NK-92 (cell line): ENCODE measurements around the gene BCAS2.

Experiments used
- DNase-seq: peaks from one replicate; lab custom pipeline; 2025; ENCODE audit not compliant: unreplicated experiment; lab: John Stamatoyannopoulos, UW

The BCAS2 gene

GRCh38 chr1:114559356-114559755 is 22.1 kb downstream of the BCAS2 start:
- DNase-seq = no peak

DNA sequence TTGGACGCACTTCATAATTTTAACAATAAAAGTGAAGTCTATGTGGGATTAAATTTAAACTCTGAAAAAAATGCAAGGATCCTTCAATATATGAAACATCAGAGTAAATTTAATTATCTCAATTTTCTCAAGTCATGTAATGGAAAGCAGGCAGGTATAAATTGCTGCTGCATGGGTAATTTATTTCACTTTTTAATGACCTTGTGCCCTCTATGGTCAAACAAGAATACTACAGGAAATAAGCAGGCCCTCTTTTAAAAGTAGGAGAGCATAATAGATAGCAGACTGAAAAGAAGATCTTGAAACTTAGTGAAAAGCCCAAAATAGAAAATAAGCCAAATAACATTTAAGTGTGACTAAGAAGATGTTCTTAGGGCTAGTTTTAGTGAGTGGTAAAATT is 22.9 kb downstream of the BCAS2 start:
- no peak for DNase-seq

DNA sequence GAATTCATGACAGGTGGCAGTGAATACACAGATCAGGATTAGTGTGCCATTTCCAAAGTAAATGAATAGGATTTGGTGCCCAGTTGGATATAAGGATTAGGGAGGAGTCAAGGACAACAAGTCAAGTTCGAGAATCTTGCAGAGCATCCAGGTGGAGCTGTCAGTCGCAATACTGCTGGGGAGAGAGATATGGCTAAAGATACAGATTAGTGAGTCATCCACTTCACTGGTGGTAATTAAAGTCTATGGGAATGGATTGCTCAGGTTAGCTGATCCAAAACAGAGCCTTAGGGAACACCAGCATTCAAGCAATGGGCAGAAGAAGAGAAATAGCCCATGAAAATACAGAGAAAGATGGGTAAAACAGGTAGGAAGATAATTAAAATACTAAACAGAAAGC is 26.8 kb downstream of the BCAS2 start:
- no peak for DNase-seq

GRCh38 chr1:114552106-114552639 is 29.2 kb downstream of the BCAS2 start:
- DNase-seq = no peak

- no peak for DNase-seq
Measured at GRCh38 chr1:114551400-114551799, 30.0 kb downstream of the BCAS2 start.

DNA sequence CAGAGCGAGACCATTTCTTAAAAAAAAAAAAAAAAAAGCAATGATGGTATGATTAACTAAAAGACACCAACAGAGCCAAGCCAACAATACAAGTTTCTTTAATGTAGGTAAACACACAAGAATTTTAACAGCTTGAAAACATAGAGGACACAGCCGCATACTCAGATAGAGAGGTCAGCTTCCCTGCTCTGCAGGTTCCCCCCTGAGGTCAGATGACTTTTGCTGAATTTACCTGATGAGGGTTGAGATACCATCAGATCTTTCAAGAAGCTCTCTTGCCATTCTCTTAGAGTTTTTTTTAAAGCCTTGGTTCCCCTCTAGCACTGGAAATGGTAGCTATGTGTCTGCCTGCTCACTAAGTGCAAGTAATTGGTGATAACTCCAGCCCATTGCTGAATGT is 31.1 kb downstream of the BCAS2 start:
- DNase-seq = no peak

DNA sequence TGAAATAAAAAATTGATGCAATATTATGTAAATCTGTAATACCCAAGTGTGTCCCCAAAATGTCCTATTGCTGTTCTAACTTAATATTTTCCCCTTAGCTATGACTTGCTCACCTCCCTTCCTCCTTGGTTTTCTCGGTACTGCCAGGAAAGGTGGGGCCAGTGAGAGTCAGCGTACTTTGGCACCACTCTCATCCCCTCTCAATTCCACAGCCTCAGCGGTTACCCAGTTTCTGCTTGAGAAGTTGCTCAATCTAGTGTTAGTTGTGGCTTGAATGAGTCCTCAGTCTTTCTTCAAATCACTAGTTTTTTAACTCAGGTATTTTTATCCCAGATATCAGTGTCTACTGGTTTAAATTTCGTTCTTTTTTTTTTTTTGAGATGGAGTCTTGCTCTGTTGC is 32.3 kb downstream of the BCAS2 start:
- no peak for DNase-seq

DNA sequence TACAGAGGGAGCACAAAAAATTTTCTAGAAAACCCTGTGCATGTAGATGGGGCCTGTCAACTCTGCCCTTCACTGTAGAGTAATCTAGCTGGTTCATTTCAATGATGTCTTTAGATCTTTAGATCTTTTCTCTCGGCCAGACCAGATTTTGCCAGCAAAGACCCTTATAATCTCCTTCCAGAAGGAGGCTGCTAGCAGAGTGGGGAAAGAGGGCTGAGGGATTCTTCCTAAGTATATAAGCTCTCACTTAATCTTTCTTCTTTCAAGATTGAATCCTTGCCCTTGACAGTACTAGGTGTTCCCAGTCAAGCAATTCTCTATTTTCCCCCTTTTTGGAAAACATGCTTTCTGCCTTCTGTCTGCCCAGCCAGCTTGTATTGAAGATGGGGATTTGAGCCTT is 34.3 kb downstream of the BCAS2 start:
- DNase-seq = no peak

- no peak for DNase-seq
Measured at GRCh38 chr1:114545796-114546195, 35.6 kb downstream of the BCAS2 start.

DNA sequence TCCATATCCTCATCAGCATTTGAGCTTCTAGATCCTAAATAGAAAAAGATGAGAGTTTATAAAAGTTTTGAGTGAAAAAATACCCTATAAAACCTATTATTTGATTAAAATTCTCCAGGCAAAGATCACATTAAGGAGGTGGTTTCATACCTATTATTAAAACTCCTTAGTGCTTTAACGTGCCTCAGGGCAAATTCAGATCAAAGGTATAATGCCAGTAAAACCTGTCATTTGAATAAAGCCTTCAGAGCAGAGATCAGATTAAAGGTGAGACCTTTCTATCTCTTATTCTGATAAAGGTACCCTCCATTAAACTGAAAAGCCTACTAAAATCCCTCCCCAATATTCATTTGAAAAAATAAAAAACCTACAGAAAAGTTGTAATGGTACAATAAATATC is 36.1 kb downstream of the BCAS2 start:
- no peak for DNase-seq

DNA sequence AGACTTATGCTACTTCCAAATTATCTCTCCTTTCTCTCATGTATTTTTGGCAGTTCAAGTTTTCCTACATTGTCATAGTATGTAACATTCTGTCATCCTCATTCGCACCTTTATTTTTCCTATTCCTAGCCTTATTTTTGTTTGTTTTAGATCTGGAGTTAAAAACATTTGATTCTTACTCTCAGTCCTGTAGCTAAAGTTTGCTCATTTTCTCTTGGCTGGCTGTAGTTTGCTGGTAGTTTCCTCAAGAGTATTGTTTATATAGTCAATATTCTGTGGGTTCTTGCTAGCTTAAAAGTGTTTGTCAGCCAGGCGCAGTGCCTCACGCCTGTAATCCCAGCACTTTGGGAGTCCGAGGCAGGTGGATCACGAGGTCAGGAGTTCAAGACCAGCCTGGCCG is 40.6 kb downstream of the BCAS2 start:
- DNase-seq = no peak

GRCh38 chr1:114540272-114540671 is 41.1 kb downstream of the BCAS2 start:
- no peak for DNase-seq

DNA sequence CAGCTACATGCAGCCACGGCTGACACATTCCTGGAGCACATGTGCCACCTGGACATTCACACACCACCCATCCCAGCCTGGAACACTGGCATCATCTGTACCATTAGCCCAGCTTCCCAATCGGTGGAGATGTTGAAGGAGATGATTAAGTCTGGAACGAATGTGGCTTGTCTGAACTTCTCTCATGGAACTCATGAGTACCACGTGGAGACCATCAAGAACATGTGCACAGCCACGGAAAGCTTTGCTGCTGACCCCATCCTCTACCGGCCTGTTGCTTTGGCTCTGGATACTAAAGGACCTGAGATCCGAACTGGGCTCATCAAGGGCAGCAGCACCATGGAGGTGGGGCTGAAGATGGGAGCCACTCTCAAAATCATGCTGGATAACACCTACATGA is 45.4 kb downstream of the BCAS2 start:
- no peak for DNase-seq

DNA sequence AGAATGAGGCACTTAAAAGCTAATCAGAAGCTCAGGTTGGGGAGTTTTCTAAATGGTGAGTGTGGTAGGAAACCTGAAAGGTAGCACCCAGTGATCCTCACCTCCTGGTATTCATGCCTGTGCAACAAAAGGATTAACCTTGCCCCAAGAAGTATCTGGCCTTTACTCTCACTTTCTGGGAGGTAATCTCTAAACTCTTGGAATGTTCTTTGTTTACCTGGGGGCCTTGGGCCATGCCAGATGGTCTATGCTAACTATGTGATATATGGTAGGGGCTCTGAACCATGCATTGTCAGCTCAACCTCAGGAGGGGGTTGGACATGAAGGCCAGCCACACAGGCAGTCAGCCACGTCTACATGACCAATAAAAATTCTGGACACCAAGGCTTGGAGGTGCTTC is 46.0 kb downstream of the BCAS2 start:
- no peak for DNase-seq

DNA sequence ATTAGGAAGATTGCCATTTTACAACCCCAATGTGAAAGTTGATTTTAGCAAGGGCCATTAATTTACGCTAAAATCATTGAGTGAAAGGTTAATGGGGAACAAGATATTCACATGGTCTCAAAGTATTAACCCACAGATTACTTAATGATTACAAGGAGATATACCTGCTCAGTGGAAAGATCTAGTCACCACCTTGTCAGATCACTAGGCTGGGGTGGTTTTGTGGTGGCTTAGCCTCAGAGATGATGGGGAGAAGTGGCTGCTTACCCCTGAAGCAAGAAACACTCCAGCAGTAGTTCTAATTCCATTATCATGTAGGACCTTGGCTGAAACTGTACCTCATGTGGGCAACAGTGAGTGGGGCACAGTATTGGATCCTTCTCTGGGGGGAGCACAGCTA is 50.3 kb downstream of the BCAS2 start:
- no peak for DNase-seq

DNA sequence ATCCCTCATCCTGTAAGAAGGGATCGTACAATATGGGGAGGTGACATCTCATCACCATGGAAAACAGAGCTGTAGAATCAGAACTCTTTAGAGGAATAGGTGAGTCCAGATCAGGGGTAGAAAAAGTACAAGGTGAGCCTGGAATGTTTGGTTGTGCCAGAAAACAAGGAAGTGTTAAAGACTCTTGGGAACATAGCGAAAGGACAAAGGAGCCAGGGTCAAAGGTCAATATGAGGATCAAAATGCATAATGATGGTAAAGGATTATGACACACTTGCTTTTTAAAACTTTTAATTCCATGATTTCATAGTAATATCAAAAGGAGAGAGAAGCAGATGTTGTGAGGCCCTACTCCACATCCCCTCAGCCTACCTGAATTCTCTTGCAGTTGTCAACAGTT is 51.2 kb downstream of the BCAS2 start:
- DNase-seq = no peak

DNA sequence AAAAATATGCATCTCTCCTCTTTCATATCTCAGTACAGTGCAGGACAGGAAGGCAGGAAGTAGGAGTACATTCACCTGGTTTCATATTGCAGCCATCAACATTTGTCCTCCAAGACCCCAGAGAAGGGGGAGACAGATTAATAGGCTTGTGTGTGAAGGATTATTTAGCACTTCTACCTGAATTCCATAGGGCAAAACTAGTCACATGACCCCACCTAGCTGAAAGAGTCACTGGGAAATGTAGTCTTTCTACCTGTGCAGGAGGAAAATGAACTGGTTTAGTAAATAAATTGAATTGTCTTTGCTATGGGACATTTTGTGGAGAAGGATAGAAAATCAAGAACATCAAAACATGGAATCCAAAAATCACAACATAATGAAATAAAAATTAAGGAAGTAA is 56.5 kb downstream of the BCAS2 start:
- no peak for DNase-seq

DNA sequence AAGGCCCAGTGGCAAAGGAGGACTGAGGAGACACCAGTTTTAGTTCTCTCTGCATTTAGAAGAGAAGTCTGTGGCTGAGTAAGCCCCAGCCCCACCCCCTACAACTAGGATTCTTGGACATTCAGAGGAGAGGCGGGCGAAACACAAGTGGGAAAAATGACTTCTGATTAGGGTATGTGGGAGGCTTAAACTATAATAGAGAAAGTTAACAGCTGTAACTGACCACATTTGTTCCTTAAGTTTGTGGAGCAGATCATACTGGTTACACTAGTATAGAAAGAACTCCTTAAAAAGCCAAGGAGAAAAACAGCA is 59.2 kb downstream of the BCAS2 start:
- no peak for DNase-seq

GRCh38 chr1:114521396-114522263 is 59.8 kb downstream of the BCAS2 start:
- no peak for DNase-seq
